ENCODE data around the gene APP.
"Not testable (repeated sequence)": the region's sequence is repeated elsewhere in the genome, so short reads cannot be mapped to it uniquely, and the experiment has no call there.

Gene APP

GRCh38 chr21:26087223-26087918 is 83.2 kb downstream of the APP start:
- Histone ChIP-seq H3K4me1 (ENCODE audit: insufficient read depth, low read length) (no peaks in the 10 kb centered on the region), H3K79me2 (ENCODE audit: insufficient read depth, low read length) (no peaks in the 10 kb centered on the region), H3K36me3 (ENCODE audit: insufficient read depth, low read length) (no peaks in the 10 kb centered on the region), H3K4me2 (ENCODE audit: insufficient read depth, low read length) (no peak overlapping the region), H3K27me3 (ENCODE audit: insufficient read depth, low read length, poor library complexity) (no peaks in the 10 kb centered on the region), H3K4me3 (ENCODE audit: low read depth in 1 of 2, low read length in 2 of 2) (no peak overlapping the region), H3K9ac (ENCODE audit: low read depth, low read length) (no peak overlapping the region), H2AFZ (ENCODE audit: low read depth, low read length) (no peak overlapping the region), H3K27ac (ENCODE audit: low read length) (no peak overlapping the region), H4K20me1 (ENCODE audit: insufficient read depth, low read length) (no peaks in the 10 kb centered on the region), H3K9me3 (ENCODE audit: insufficient read depth, low read length, severe bottlenecking) (no peaks in the 10 kb centered on the region)
- ATAC-seq (ENCODE audit: insufficient read depth, low read depth) (no peak), DNase-seq (no peak)
- TF ChIP-seq EZH2 (IDR thresholded peaks at IDR 0.05; ENCODE audit: borderline replicate concordance, low read depth, low read length, severe bottlenecking) (no peak), CTCF (IDR thresholded peaks at IDR 0.05; ENCODE audit: borderline replicate concordance, extremely low read depth, low read length, poor library complexity, severe bottlenecking) (no peak)

- Histone ChIP-seq H3K9ac (ENCODE audit: low read depth, low read length) (no peak overlapping the region), H3K79me2 (ENCODE audit: insufficient read depth, low read length) (no peaks in the 10 kb centered on the region), H4K20me1 (ENCODE audit: insufficient read depth, low read length) (no peaks in the 10 kb centered on the region), H3K27ac (ENCODE audit: low read length) (no peak overlapping the region), H3K4me3 (ENCODE audit: low read depth in 1 of 2, low read length in 2 of 2) (no peak overlapping the region), H3K4me1 (ENCODE audit: insufficient read depth, low read length) (no peaks in the 10 kb centered on the region), H3K4me2 (ENCODE audit: insufficient read depth, low read length) (no peak overlapping the region), H3K9me3 (ENCODE audit: insufficient read depth, low read length, severe bottlenecking) (no peaks in the 10 kb centered on the region), H3K36me3 (ENCODE audit: insufficient read depth, low read length) (no peaks in the 10 kb centered on the region), H3K27me3 (ENCODE audit: insufficient read depth, low read length, poor library complexity) (no peaks in the 10 kb centered on the region), H2AFZ (ENCODE audit: low read depth, low read length) (no peak overlapping the region)
- ATAC-seq (ENCODE audit: insufficient read depth, low read depth) (no peak), DNase-seq (no peak)
- no peak for TF ChIP-seq EZH2 (IDR thresholded peaks at IDR 0.05; ENCODE audit: borderline replicate concordance, low read depth, low read length, severe bottlenecking)
- TF ChIP-seq CTCF (IDR thresholded peaks at IDR 0.05; ENCODE audit: borderline replicate concordance, extremely low read depth, low read length, poor library complexity, severe bottlenecking) = no peak
These were observed 84.7 kb downstream of the APP start for GRCh38 chr21:26085882-26086281.

GRCh38 chr21:26085127-26085526 is 85.4 kb downstream of the APP start:
- H4K20me1 ChIP-seq (ENCODE audit: insufficient read depth, low read length) = no peaks in the 10 kb centered on the region
- DNase-seq = no peak
- no peaks in the 10 kb centered on the region for H3K27me3 ChIP-seq (ENCODE audit: insufficient read depth, low read length, poor library complexity)
- H3K4me1 ChIP-seq (ENCODE audit: insufficient read depth, low read length) = no peaks in the 10 kb centered on the region
- H3K4me3 ChIP-seq (ENCODE audit: low read depth in 1 of 2, low read length in 2 of 2) = no peak overlapping the region
- H3K27ac ChIP-seq (ENCODE audit: low read length) = no peak overlapping the region
- no peak for ATAC-seq (ENCODE audit: insufficient read depth, low read depth)
- no peaks in the 10 kb centered on the region for H3K36me3 ChIP-seq (ENCODE audit: insufficient read depth, low read length)
- H3K9me3 ChIP-seq (ENCODE audit: insufficient read depth, low read length, severe bottlenecking) = no peaks in the 10 kb centered on the region
- TF ChIP-seq EZH2 (IDR thresholded peaks at IDR 0.05; ENCODE audit: borderline replicate concordance, low read depth, low read length, severe bottlenecking) = no peak
- H3K4me2 ChIP-seq (ENCODE audit: insufficient read depth, low read length) = no peak overlapping the region
- H3K9ac ChIP-seq (ENCODE audit: low read depth, low read length) = no peak overlapping the region
- no peak overlapping the region for H2AFZ ChIP-seq (ENCODE audit: low read depth, low read length)
- H3K79me2 ChIP-seq (ENCODE audit: insufficient read depth, low read length) = no peaks in the 10 kb centered on the region

GRCh38 chr21:26082549-26082948 is 88.0 kb downstream of the APP start:
- Histone ChIP-seq H3K4me3 (ENCODE audit: low read depth in 1 of 2, low read length in 2 of 2) (no peak overlapping the region), H3K27ac (ENCODE audit: low read length) (no peak overlapping the region), H3K9me3 (ENCODE audit: insufficient read depth, low read length, severe bottlenecking) (no peaks in the 10 kb centered on the region), H3K9ac (ENCODE audit: low read depth, low read length) (no peak overlapping the region), H3K27me3 (ENCODE audit: insufficient read depth, low read length, poor library complexity) (no peaks in the 10 kb centered on the region), H3K79me2 (ENCODE audit: insufficient read depth, low read length) (no peaks in the 10 kb centered on the region), H2AFZ (ENCODE audit: low read depth, low read length) (no peak overlapping the region), H3K4me2 (ENCODE audit: insufficient read depth, low read length) (no peak overlapping the region), H4K20me1 (ENCODE audit: insufficient read depth, low read length) (no peaks in the 10 kb centered on the region), H3K36me3 (ENCODE audit: insufficient read depth, low read length) (no peaks in the 10 kb centered on the region), H3K4me1 (ENCODE audit: insufficient read depth, low read length) (no peaks in the 10 kb centered on the region)
- TF ChIP-seq EZH2 (IDR thresholded peaks at IDR 0.05; ENCODE audit: borderline replicate concordance, low read depth, low read length, severe bottlenecking) (no peak), CTCF (IDR thresholded peaks at IDR 0.05; ENCODE audit: borderline replicate concordance, extremely low read depth, low read length, poor library complexity, severe bottlenecking) (no peak)
- DNase-seq (no peak), ATAC-seq (ENCODE audit: insufficient read depth, low read depth) (no peak)

GRCh38 chr21:26081175-26081760 is 89.3 kb downstream of the APP start:
- H3K27ac ChIP-seq (ENCODE audit: low read length); ATAC-seq (ENCODE audit: insufficient read depth, low read depth); H3K9me3 ChIP-seq (ENCODE audit: insufficient read depth, low read length, severe bottlenecking); H2AFZ ChIP-seq (ENCODE audit: low read depth, low read length); H3K27me3 ChIP-seq (ENCODE audit: insufficient read depth, low read length, poor library complexity); DNase-seq; H3K79me2 ChIP-seq (ENCODE audit: insufficient read depth, low read length); H3K4me1 ChIP-seq (ENCODE audit: insufficient read depth, low read length); H3K9ac ChIP-seq (ENCODE audit: low read depth, low read length); H3K36me3 ChIP-seq (ENCODE audit: insufficient read depth, low read length); H3K4me3 ChIP-seq (ENCODE audit: low read depth in 1 of 2, low read length in 2 of 2); H4K20me1 ChIP-seq (ENCODE audit: insufficient read depth, low read length); H3K4me2 ChIP-seq (ENCODE audit: insufficient read depth, low read length): not testable (repeated sequence)
